RPMI8226 (cell line): ENCODE measurements around the gene BCAP29.

Experiments
- DNase-seq: peaks from one replicate; pipeline ENCODE4 v3.0.0-alpha.2; 2015

BCAP29 gene

GRCh38 chr7:107582875-107583274 is 2.8 kb downstream of the BCAP29 start:
- DNase-seq = no peak

GRCh38 chr7:107584716-107585115 is 4.7 kb downstream of the BCAP29 start:
- DNase-seq = no peak

GRCh38 chr7:107588529-107589130 is 8.6 kb downstream of the BCAP29 start:
- DNase-seq = no peak

- no peak for DNase-seq
Measured at GRCh38 chr7:107591421-107591820, 11.4 kb downstream of the BCAP29 start.

- no peak for DNase-seq
Measured at GRCh38 chr7:107592361-107593024, 12.4 kb downstream of the BCAP29 start.

- no peak for DNase-seq
Measured at GRCh38 chr7:107593025-107593410, 13.0 kb downstream of the BCAP29 start.

- no peak for DNase-seq
Measured at GRCh38 chr7:107594961-107595737, 15.1 kb downstream of the BCAP29 start.

GRCh38 chr7:107596881-107597581 is 17.0 kb downstream of the BCAP29 start:
- no peak for DNase-seq

- DNase-seq = no peak
Measured at GRCh38 chr7:107597582-107597916, 17.5 kb downstream of the BCAP29 start.

GRCh38 chr7:107597953-107598352 is 17.9 kb downstream of the BCAP29 start:
- no peak for DNase-seq

GRCh38 chr7:107599262-107599661 is 19.2 kb downstream of the BCAP29 start:
- no peak for DNase-seq

GRCh38 chr7:107600816-107601215 is 20.8 kb downstream of the BCAP29 start:
- DNase-seq = no peak

- DNase-seq = no peak
Measured at GRCh38 chr7:107605218-107605815, 25.3 kb downstream of the BCAP29 start.

- no peak for DNase-seq
Measured at GRCh38 chr7:107606303-107606702, 26.3 kb downstream of the BCAP29 start.

- DNase-seq = no peak
Measured at GRCh38 chr7:107609811-107610261, 29.8 kb downstream of the BCAP29 start.

- no peak for DNase-seq
Measured at GRCh38 chr7:107610323-107610722, 30.3 kb downstream of the BCAP29 start.

GRCh38 chr7:107613439-107613838 is 33.4 kb downstream of the BCAP29 start:
- no peak for DNase-seq

- no peak for DNase-seq
Measured at GRCh38 chr7:107613948-107614347, 33.9 kb downstream of the BCAP29 start.

GRCh38 chr7:107614425-107614824 is 34.4 kb downstream of the BCAP29 start:
- DNase-seq = no peak

- DNase-seq = no peak
Measured at GRCh38 chr7:107615910-107616680, 36.0 kb downstream of the BCAP29 start.

- no peak for DNase-seq
Measured at GRCh38 chr7:107622429-107622828, 42.4 kb downstream of the BCAP29 start.

- no peak for DNase-seq
Measured at GRCh38 chr7:107622894-107623293, 42.8 kb downstream of the BCAP29 start.
